Mammary epithelial cell (primary cell): ENCODE measurements around the gene KCMF1.

Experiments used
- EZH2 ChIP-seq: IDR thresholded peaks from 2 replicates; pipeline ENCODE4 v1.6.1; 2012; ENCODE audit warnings: low read length, inconsistent platforms, borderline replicate concordance
- TF ChIP-seq, protein P1 (sequence below), 2 donors: IDR thresholded peaks in 1 of 2; conservative IDR thresholded peaks in 1 of 2; 2 replicates each; pipeline ENCODE4 v1.5.1; 2011 to 2012; ENCODE audit warnings: inconsistent platforms in 2 of 2, low read length in 2 of 2, mild to moderate bottlenecking in 2 of 2, control low read depth in 1 of 2, low read depth in 1 of 2; ENCODE audit not compliant: insufficient read depth in 1 of 2; ENCODE audit errors: extremely low read depth in 1 of 2

- TF ChIP-seq, protein P1, sequence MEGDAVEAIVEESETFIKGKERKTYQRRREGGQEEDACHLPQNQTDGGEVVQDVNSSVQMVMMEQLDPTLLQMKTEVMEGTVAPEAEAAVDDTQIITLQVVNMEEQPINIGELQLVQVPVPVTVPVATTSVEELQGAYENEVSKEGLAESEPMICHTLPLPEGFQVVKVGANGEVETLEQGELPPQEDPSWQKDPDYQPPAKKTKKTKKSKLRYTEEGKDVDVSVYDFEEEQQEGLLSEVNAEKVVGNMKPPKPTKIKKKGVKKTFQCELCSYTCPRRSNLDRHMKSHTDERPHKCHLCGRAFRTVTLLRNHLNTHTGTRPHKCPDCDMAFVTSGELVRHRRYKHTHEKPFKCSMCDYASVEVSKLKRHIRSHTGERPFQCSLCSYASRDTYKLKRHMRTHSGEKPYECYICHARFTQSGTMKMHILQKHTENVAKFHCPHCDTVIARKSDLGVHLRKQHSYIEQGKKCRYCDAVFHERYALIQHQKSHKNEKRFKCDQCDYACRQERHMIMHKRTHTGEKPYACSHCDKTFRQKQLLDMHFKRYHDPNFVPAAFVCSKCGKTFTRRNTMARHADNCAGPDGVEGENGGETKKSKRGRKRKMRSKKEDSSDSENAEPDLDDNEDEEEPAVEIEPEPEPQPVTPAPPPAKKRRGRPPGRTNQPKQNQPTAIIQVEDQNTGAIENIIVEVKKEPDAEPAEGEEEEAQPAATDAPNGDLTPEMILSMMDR (conservative IDR thresholded peaks at IDR 0.05 in 1 of 2, IDR thresholded peaks at IDR 0.05 in 1 of 2; ENCODE audit: extremely low read depth in 1 of 2, insufficient read depth in 1 of 2, low read depth in 1 of 2, low read length in 2 of 2) = no peak
- TF ChIP-seq EZH2 = no peak
Observed at GRCh38 chr2:84946204-84947009, 24.6 kb upstream of the KCMF1 start.
